Ovary (tissue), 9 donors: ENCODE measurements around the gene STAT4. TPM values are rescaled to one million over a fixed set of nuclear protein-coding genes. Genes with fewer than 3 reads are reported as not detected.

Source experiments
- DNase-seq, 5 donors: peaks; one replicate each; pipeline ENCODE4 v3.0.0-alpha.2; 2019 to 2020
- H3K27ac ChIP-seq, 2 donors: fragments of 200-600 bp; one replicate each; pipeline versions ENCODE4 v1.5.1 to v1.8.0; 2019 to 2022
- H3K27me3 ChIP-seq: fragments of 200-600 bp; one replicate; pipeline ENCODE4 v1.8.0; 2022
- H3K36me3 ChIP-seq: fragments of 200-600 bp; sonication (generic); one replicate; pipeline ENCODE4 v1.5.1; 2019
- H3K4me1 ChIP-seq: one replicate; pipeline ENCODE4 v1.8.1; 2013; ENCODE audit warnings: mild to moderate bottlenecking, moderate library complexity; ENCODE audit not compliant: insufficient read depth
- H3K4me3 ChIP-seq: fragments of 200-600 bp; sonication (generic); one replicate; pipeline ENCODE4 v1.5.1; 2017
- H3K9me3 ChIP-seq, 2 donors: fragments of 200-600 bp in 1 of 2; sonication (generic) in 1 of 2; one replicate each; pipeline versions ENCODE4 v1.5.1 to v1.8.1; 2013 to 2019; ENCODE audit warnings: mild to moderate bottlenecking in 1 of 2, moderate library complexity in 1 of 2
- EP300 ChIP-seq: sonication (generic); formaldehyde crosslinking; IDR thresholded peaks from one replicate; pipeline ENCODE4 v1.6.1; 2017; ENCODE audit warnings: antibody characterized with exemption
- POLR2A ChIP-seq: fragments of 450-650 bp; IDR thresholded peaks from one replicate; pipeline ENCODE4 v1.6.1; 2017; ENCODE audit warnings: antibody characterized with exemption, mild to moderate bottlenecking, moderate library complexity
- WGBS, 3 donors: extraction: QIAGEN DNeasy Blood & Tissue Kit in 1 of 3; methylation state at CpG; one replicate each; pipeline versions ENCODE4 v1.1.5 to v1.1.7; 2013 to 2017; 5-methylcytosine and 5-hydroxymethylcytosine counted together
- intact Hi-C, 4 donors: fragments of 100-400 bp; cut with DNase I; formaldehyde crosslinking; loops; one replicate each; pipeline versions ENCODE4 v1.11.0 to v1.15.1; 2022 to 2023
- polyA plus RNA-seq, 2 donors: library from polyadenylated mRNA; stranded (reverse); fragments of 200-250 nt in 1 of 2; fragments of 350-450 nt in 1 of 2; fragmentation: Illumina TruSeq in 1 of 2; extraction: RNeasy Lipid Tissue Mini Kit (QIAGEN cat#74804) in 1 of 2; gene quantifications; one replicate each; pipeline ENCODE4 v1.2.3, GENCODE V29; 2013 to 2014
- total RNA-seq, 7 donors: library from RNA; depleted of rRNA in 2 of 7; stranded (reverse); fragments of >200 nt in 2 of 7; fragmentation: NEBNext Ultra II Directional in 3 of 7; extraction: Animal tissue kit (Norgen Biotek cat#: 25700) in 3 of 7; gene quantifications; one replicate each; pipeline versions ENCODE4 v1.1.0 to v1.2.4, GENCODE V29; 2016 to 2023
- TF ChIP-seq, protein P1 (sequence below), 3 donors: fragments of 450-650 bp in 2 of 3; fragments of 200-600 bp in 1 of 3; IDR thresholded peaks; one replicate each; pipeline versions ENCODE4 v1.5.1 to v1.8.0; 2016 to 2022; ENCODE audit warnings: antibody characterized with exemption in 3 of 3, mild to moderate bottlenecking in 1 of 3
- donor health status: DM: no; HTN: no; CAD: no; lungs with moderate emphysema.
- donor health status: DM: no; HTN: no; CAD: no.
- donor health status: Bipolar disorder and iron deficiency.
- donor health status: DM: yes; HTN: yes; CAD: no.
- donor health status: DM: no; HTN: no; CAD: no.
- donor health status: DM: yes; HTN: yes; CAD: no.

STAT4 gene
- total and polyA plus RNA-seq, 9 donors: 0.52 to 3.6 (median 1.5) TPM

GRCh38 chr2:191056228-191056627 lies 94.6 kb downstream of the STAT4 start:
- no peak for DNase-seq
- 77 to 82% (median 81%) methylated on average over 2 of the region's 2 CpGs for WGBS, 3 donors
- no peaks in the 10 kb centered on the region for H3K36me3 ChIP-seq
- H3K4me3 ChIP-seq: no peak overlapping the region
- no peaks in the 10 kb centered on the region for H3K4me1 ChIP-seq
- H3K9me3 ChIP-seq: no peaks in the 10 kb centered on the region
- TF ChIP-seq, protein P1, sequence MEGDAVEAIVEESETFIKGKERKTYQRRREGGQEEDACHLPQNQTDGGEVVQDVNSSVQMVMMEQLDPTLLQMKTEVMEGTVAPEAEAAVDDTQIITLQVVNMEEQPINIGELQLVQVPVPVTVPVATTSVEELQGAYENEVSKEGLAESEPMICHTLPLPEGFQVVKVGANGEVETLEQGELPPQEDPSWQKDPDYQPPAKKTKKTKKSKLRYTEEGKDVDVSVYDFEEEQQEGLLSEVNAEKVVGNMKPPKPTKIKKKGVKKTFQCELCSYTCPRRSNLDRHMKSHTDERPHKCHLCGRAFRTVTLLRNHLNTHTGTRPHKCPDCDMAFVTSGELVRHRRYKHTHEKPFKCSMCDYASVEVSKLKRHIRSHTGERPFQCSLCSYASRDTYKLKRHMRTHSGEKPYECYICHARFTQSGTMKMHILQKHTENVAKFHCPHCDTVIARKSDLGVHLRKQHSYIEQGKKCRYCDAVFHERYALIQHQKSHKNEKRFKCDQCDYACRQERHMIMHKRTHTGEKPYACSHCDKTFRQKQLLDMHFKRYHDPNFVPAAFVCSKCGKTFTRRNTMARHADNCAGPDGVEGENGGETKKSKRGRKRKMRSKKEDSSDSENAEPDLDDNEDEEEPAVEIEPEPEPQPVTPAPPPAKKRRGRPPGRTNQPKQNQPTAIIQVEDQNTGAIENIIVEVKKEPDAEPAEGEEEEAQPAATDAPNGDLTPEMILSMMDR (IDR thresholded peaks at IDR 0.05): no peak
- TF ChIP-seq EP300: no peak
- no peak for TF ChIP-seq POLR2A
- intact Hi-C loops: no loop called here
- no peaks in the 10 kb centered on the region for H3K27me3 ChIP-seq
- no peak overlapping the region for H3K27ac ChIP-seq

GRCh38 chr2:191053256-191053655 lies 97.5 kb downstream of the STAT4 start:
- TF ChIP-seq, protein P1 (IDR thresholded peaks at IDR 0.05): no peak
- no peak for TF ChIP-seq POLR2A
- Histone ChIP-seq H3K36me3 (no peaks in the 10 kb centered on the region), H3K4me3 (no peak overlapping the region), H3K27me3 (no peaks in the 10 kb centered on the region), H3K4me1 (no peaks in the 10 kb centered on the region), H3K27ac (no peak overlapping the region), H3K9me3 (no peaks in the 10 kb centered on the region)
- 80 to 86% (median 84%) methylated on average over 6 of the region's 6 CpGs for WGBS, 3 donors
- no peak for DNase-seq
- intact Hi-C loops: no loop called here

GRCh38 chr2:191051825-191052778 lies 98.7 kb downstream of the STAT4 start:
- Histone ChIP-seq H3K27ac (no peak overlapping the region), H3K9me3 (no peaks in the 10 kb centered on the region), H3K27me3 (no peaks in the 10 kb centered on the region), H3K36me3 (no peaks in the 10 kb centered on the region), H3K4me3 (no peak overlapping the region), H3K4me1 (no peaks in the 10 kb centered on the region)
- intact Hi-C loops: no loop called here
- TF ChIP-seq POLR2A (no peak), EP300 (no peak)
- TF ChIP-seq, protein P1 (IDR thresholded peaks at IDR 0.05): peak in 2 of 3 donors; percentile 14 to 40
- no peak for DNase-seq
- 15 to 20% (median 17%) methylated on average over 10 of the region's 10 CpGs for WGBS, 3 donors

- H3K27me3 ChIP-seq: no peaks in the 10 kb centered on the region
- no peak overlapping the region for H3K27ac ChIP-seq
- no peaks in the 10 kb centered on the region for H3K36me3 ChIP-seq
- intact Hi-C loops: no loop called here
- TF ChIP-seq EP300 (no peak), POLR2A (no peak)
- TF ChIP-seq, protein P1 (IDR thresholded peaks at IDR 0.05): no peak
- no peaks in the 10 kb centered on the region for H3K9me3 ChIP-seq
- WGBS, 3 donors: 77 to 86% (median 82%) methylated on average over 3 of the region's 3 CpGs
- no peak for DNase-seq
- H3K4me3 ChIP-seq: no peak overlapping the region
- H3K4me1 ChIP-seq: no peaks in the 10 kb centered on the region
Measured at GRCh38 chr2:191051177-191051576, 99.6 kb downstream of the STAT4 start.
